ENCODE data around the gene OGT.

GRCh38 chrX:71619193-71619592 lies 86.3 kb downstream of the OGT start:
- TF ChIP-seq POLR2AphosphoS5 (IDR thresholded peaks at IDR 0.05; ENCODE audit: low read depth, low read length) (no peak), CTCF (IDR thresholded peaks at IDR 0.05) (no peak), REST (IDR thresholded peaks at IDR 0.05; ENCODE audit: insufficient read depth in 1 of 2, low read depth in 2 of 2, low read length in 1 of 2) (no peak)

Data from Panc1 (cell line).